Midbrain (tissue), 1 donor: Measurements from ENCODE around the gene DCLK1.
"Not testable (repeated sequence)": the region's sequence is repeated elsewhere in the genome, so short reads cannot be mapped to it uniquely, and the experiment has no call there.

ENCODE experiments used
- DNase-seq: peaks from one replicate; lab custom pipeline; 2025; lab: John Stamatoyannopoulos, UW

The DCLK1 gene

GRCh38 chr13:36130552-36131221 is 495 bp downstream of the DCLK1 start:
- DNase-seq: no peak

- no peak for DNase-seq
Observed at GRCh38 chr13:36130193-36130551, 1.0 kb downstream of the DCLK1 start.

- DNase-seq: no peak
Observed at GRCh38 chr13:36129539-36129938, 1.6 kb downstream of the DCLK1 start.

GRCh38 chr13:36126491-36126890 is 4.7 kb downstream of the DCLK1 start:
- no peak for DNase-seq

GRCh38 chr13:36125841-36126240 is 5.3 kb downstream of the DCLK1 start:
- DNase-seq: no peak

- peak; percentile 15 for DNase-seq
Observed at GRCh38 chr13:36124236-36124822, 6.9 kb downstream of the DCLK1 start.

- DNase-seq: no peak
Observed at GRCh38 chr13:36115306-36115705, 15.9 kb downstream of the DCLK1 start.

- no peak for DNase-seq
Observed at GRCh38 chr13:36114233-36114632, 16.9 kb downstream of the DCLK1 start.

- no peak for DNase-seq
Observed at GRCh38 chr13:36108954-36109353, 22.2 kb downstream of the DCLK1 start.

- DNase-seq: no peak
Observed at GRCh38 chr13:36108342-36108741, 22.8 kb downstream of the DCLK1 start.

GRCh38 chr13:36107521-36107920 is 23.7 kb downstream of the DCLK1 start:
- DNase-seq: no peak

- DNase-seq: no peak
Observed at GRCh38 chr13:36105726-36106125, 25.5 kb downstream of the DCLK1 start.

- no peak for DNase-seq
Observed at GRCh38 chr13:36102721-36103120, 28.5 kb downstream of the DCLK1 start.

- DNase-seq: not testable (repeated sequence)
Observed at GRCh38 chr13:36101907-36102306, 29.3 kb downstream of the DCLK1 start.

- no peak for DNase-seq
Observed at GRCh38 chr13:36101157-36101556, 30.0 kb downstream of the DCLK1 start.

- DNase-seq: no peak
Observed at GRCh38 chr13:36098080-36098479, 33.1 kb downstream of the DCLK1 start.

GRCh38 chr13:36096461-36097416 is 34.4 kb downstream of the DCLK1 start:
- DNase-seq: no peak

GRCh38 chr13:36094478-36094877 is 36.7 kb downstream of the DCLK1 start:
- no peak for DNase-seq

GRCh38 chr13:36090592-36090991 is 40.6 kb downstream of the DCLK1 start:
- no peak for DNase-seq

GRCh38 chr13:36089130-36089647 is 42.0 kb downstream of the DCLK1 start:
- no peak for DNase-seq

- DNase-seq: no peak
Observed at GRCh38 chr13:36088463-36088862, 42.7 kb downstream of the DCLK1 start.

GRCh38 chr13:36088001-36088400 is 43.2 kb downstream of the DCLK1 start:
- no peak for DNase-seq

- DNase-seq: no peak
Observed at GRCh38 chr13:36086117-36086516, 45.1 kb downstream of the DCLK1 start.
